HG02571 (cell line): ENCODE measurements around the gene EFCAB10.
"Not testable (repeated sequence)": the region's sequence is repeated elsewhere in the genome, so short reads cannot be mapped to it uniquely, and the experiment has no call there.

Experiments
- ATAC-seq: cut with Tn5 transposase; IDR thresholded peaks from one replicate; pipeline ENCODE4 v1.9.1; 2021; ENCODE audit warnings: mild to moderate bottlenecking, moderate library complexity; ENCODE audit not compliant: unreplicated experiment

The EFCAB10 gene

DNA sequence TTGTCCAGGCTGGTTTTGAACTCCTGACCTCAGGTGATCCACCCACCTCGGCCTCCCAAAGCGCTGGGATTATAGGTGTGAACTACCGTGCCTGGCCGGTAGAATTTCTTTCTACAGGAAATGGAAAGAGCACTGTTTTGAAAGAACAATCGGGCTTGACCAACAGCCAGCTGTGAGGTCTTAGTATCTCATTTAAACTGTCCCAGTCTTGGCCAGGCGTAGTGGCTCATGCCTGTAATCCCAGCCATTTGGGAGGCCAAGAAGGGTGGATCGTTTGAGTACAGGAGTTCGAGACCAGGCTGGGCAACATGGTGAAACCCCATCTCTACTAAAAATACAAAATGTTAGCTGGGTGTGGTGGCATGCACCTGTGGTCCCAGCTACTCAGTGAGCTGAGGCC, 17.8 kb upstream of the EFCAB10 start:
- ATAC-seq, result not testable (repeated sequence)

DNA sequence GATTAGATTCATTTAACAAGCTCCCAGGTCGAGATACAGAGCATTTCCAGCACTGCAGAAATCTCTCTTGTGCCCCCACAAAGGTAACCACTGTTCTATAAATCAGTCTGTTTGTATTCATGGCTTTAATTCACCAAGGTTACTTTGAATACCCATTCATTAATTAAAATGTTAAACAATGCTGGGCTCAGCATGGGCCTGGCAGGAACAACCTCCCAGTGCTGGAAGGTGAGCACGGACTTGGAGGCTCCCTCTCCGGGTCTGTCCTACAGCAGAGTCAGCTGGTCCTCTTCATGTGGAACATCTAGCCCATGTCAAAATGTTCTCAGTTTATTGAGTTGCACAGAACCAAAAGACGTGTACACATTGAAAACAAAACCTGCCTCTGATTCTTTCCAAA, 15.6 kb upstream of the EFCAB10 start:
- ATAC-seq, result no peak

GRCh38 chr7:105594034-105594433, 12.7 kb upstream of the EFCAB10 start:
- ATAC-seq, result no peak

GRCh38 chr7:105591522-105591921, 10.2 kb upstream of the EFCAB10 start:
- no peak for ATAC-seq

DNA sequence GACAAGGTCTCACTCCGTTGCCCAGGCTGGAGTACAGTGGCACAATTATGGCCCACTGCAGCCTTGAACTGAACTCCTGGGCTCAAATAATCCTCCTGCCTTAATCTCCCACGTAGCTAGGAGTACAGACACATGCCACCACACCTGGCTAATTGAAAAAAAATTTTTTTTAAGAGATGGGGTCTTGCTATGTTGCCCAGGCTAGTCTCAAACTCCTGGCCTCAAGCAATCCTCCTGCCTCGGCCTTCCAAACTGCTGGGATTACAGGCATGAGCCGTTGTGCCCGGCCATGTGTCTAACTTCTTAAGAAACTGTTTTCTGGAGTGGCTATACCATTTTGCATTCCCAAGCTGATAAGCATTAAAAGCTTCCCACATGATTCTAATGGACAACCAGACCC, 9.5 kb upstream of the EFCAB10 start:
- ATAC-seq, result no peak

DNA sequence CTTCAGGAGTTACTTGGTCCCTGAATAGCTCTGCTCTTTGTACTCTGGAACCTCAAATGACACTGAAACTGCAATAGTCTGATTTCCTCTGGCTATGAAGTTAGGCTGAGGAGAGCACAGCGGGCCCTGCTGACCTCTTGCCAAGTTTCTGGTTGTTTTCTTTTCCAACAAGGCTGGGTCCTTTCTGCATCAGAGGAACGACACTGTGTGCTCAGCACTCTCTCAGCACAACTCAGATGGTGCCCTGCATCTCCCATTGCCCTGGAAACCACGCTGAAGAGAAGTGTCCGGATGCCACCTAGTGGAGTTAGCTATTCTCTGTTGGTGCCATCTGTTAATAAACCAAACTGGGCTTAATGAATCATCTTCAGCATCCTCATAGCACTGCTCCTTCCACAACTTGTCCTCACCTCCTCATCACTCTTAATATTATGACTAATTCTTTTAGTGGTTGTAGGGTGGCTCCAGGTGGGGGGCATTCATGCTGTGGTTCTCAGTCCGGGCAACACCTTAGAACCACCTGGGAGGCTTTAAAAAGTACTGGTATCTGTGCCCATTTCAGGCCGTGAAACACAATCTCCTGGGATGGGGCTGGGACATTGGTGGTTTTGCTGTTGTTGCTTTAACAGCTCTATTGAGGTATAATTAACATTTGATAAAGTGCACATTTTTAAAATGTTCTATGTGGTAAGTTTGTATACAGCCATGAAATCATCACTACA, 8.2 kb upstream of the EFCAB10 start:
- ATAC-seq, result peak; percentile 80

- no peak for ATAC-seq
Measured at GRCh38 chr7:105587909-105588635, 6.8 kb upstream of the EFCAB10 start.

- peak; percentile 39 for ATAC-seq
Measured at GRCh38 chr7:105585850-105586500, 4.7 kb upstream of the EFCAB10 start.

GRCh38 chr7:105584165-105584564, 2.9 kb upstream of the EFCAB10 start:
- no peak for ATAC-seq

DNA sequence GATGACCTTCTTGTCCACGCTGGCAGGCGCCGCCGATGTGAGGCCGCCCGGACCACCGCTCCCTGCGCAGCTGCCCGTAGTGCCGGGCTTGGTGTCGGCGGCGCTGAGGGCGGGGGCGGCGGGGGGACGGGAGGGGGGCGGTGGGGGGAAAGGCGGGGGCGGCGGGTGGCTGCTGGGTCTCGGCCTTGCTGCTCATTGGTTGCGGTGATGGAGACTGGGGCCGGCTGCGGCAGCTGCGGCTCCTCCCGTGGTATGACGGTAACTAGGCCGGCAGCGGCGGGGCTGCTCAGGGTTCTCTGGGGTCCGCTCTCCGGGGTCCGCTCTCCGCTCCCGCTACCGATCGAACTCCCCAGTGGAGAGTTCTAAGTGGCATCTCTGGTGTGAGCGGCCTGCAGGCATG, 1.8 kb upstream of the EFCAB10 start:
- no peak for ATAC-seq

DNA sequence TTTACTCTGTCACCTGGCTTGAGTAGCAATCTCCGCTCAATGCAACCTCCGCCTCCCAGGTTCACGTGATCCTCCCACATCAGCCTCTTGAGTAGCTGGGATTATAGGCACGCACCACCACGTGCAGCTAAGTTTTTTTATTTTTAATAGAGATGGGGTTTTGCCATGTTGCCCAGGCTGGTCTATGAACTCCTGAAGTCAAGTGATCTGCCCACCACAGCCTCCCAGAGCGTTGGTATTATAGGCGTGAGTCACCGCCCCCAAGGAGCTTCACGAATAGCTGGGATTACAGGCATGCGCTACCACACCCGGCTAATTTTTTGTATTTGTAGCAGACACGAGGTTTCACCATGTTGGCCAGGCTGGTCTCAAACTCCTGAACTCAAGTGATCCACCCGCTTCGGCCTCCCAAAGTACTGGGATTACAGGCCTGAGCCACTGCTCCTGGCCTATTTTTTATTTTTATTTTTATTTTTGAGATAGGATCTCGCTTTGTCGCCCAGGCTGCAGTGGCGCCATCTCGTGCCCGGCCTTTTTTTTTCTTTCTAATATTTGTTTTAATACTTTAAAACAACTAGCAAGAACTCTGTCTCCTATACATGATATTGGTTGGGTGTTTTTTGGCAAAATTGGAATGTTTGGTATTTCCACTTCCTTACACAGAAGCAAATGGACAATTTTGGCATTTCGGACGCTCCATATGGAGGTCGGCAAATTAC, 1.1 kb downstream of the EFCAB10 start:
- no peak for ATAC-seq

- ATAC-seq, result no peak
Measured at GRCh38 chr7:105578496-105578895, 2.8 kb downstream of the EFCAB10 start.

- no peak for ATAC-seq
Measured at GRCh38 chr7:105577251-105577650, 4.0 kb downstream of the EFCAB10 start.

DNA sequence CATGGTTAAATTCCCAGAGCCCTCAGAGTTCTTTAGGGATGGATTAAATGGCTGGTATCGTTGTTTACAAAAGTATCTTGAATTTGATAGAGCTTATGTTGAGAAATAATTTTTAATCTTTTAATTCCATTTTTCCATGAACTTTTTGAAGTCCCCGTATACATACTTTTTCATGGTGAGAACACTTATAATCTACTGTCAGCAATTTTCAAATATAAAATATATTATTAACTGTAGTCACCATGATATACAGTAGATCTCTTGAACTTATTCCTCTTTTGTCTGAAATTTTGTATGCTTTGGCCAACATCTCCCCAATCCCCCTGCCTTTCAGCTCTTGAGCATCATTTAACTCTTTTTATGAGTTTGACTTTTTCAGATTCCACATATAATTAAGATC, 9.4 kb downstream of the EFCAB10 start:
- no peak for ATAC-seq

DNA sequence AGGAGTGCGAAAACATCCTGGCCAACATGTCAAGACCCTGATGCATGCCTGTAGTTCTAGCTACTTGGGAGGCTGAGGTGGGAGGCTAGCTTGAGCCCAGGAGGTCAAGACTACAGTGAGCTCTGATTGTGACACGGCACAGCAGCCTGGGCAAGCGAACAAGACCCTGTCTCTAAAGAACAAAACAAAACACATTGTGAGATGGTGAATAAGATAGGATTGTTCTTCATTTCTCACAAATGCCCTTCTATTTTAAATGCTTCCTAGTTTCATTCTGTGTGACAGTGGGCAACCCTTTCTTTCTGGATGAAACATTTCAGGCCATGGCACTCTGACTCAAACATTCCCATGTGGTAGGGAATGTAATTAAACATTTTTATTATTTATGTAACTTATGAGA, 13.5 kb downstream of the EFCAB10 start:
- ATAC-seq, result no peak

DNA sequence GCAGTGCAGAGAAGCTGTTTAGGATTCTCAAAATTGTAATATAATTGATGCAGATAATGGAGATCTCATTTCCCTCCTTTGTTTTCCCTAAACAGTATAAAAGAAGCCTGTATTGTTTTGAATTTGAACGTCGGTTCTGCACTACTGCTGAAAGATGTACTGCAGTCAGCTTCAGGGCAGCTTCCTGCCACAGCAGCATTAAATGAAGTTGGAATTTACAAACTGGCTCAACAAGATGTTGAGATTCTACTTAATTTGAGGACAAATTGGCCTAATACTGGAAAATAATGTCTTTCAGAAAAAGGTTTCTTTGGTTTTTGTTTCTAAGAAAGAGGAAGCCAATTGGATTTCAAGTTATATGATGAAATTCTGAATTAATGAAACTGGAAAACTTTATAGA, 14.3 kb downstream of the EFCAB10 start:
- no peak for ATAC-seq

GRCh38 chr7:105565190-105565589, 16.1 kb downstream of the EFCAB10 start:
- no peak for ATAC-seq

- ATAC-seq, result no peak
Measured at GRCh38 chr7:105559926-105560325, 21.4 kb downstream of the EFCAB10 start.

DNA sequence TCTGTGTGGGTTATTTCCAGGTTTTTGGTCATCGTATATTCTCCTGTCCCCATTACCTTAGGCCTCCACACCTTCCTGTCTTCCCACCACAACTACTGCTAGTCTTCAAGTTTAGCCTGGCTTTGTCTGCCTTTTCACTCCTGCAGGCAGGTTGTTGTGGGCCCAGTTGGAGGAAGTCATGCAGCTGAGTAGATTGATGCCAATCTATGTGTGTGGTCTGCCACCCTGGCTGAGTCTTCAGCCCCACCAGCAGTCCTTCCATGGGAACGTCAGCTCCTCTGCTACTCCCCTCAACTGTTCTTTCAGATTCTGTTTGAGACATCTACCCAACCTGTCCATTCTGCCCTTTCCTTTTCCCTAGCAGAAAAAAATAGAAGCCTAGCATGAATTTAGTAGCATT, 43.0 kb downstream of the EFCAB10 start:
- ATAC-seq, result no peak

- no peak for ATAC-seq
Measured at GRCh38 chr7:105532709-105533460, 48.4 kb downstream of the EFCAB10 start.
